ENCODE results near the gene MYO1H. TPM values are rescaled to one million over a fixed set of nuclear protein-coding genes. Genes with fewer than 3 reads are reported as not detected.

MYO1H gene
- total and polyA plus RNA-seq, 4 donors = 0.28 to 0.90 (median 0.30) TPM; not detected in 1

DNA sequence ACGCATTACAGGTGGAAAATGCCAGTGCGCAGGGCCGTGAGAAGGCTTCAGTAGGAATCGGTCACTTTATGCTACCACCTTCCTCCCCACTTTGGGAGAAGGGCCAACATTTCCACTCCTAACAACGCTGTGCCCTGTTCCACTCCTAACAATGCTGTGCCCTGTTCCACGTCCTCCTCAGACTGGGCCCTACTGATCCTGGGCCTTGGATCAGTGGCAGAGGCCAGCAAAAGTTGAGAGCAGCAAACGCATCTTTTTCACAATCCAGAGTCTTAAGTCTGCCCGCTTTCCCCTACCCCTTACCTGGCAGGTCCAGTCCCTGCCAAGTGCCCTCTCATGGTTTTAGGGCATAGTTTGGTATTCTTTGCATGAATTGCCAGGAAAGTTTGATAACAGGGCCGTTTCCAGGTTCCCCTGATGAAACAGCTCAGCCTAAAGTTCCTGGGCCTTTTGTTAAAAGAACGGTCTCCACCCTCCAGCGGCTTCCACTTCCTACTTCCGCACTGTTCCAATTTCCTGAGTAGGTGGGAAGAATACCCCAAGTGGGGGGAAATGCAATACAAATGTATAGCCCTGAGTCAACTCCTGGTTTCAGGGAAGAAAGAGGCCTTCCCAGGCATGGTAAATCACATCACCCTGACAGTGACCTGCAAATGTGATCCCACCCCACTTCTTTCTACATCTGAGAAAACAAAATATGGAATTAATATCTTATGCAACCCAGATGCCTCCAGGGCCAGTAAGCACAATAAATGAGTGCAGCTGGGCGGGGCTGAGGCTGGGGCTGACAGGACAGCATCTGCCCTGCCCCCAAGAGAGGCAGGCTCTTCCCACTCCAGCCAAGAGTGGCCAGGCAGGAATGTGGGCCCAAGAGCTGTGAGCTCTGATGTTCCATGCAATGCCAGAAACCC, 114.4 kb downstream of the MYO1H start:
- peak overlapping the region; percentile 91 for H3K27ac ChIP-seq (ENCODE audit: low read depth, low read length)
- H3K4me3 ChIP-seq (ENCODE audit: low read depth, low read length) = no peak overlapping the region
- no peaks in the 10 kb centered on the region for H3K9me3 ChIP-seq (ENCODE audit: control insufficient read depth, insufficient read depth, low read length)
- WGBS (ENCODE audit: insufficient coverage) = 66% methylated on average over 9 of the region's 13 CpGs
- H3K4me1 ChIP-seq (ENCODE audit: control insufficient read depth, insufficient read depth, low read length) = peaks cover 48% of the 10 kb centered on the region
- H3K36me3 ChIP-seq (ENCODE audit: control insufficient read depth, insufficient read depth, low read length) = peaks cover 20% of the 10 kb centered on the region
- H3K27me3 ChIP-seq (ENCODE audit: control insufficient read depth, insufficient read depth, low read length) = no peaks in the 10 kb centered on the region
- DNase-seq (ENCODE audit: low read depth in 4 of 6, low spot score in 6 of 6) = peak in 1 of 6 donors; percentile 55

- H3K4me1 ChIP-seq (ENCODE audit: control insufficient read depth, insufficient read depth, low read length) = peaks cover 50% of the 10 kb centered on the region
- WGBS (ENCODE audit: insufficient coverage) = 8% methylated on average over 14 of the region's 14 CpGs
- H3K4me3 ChIP-seq (ENCODE audit: low read depth, low read length) = no peak overlapping the region
- H3K36me3 ChIP-seq (ENCODE audit: control insufficient read depth, insufficient read depth, low read length) = peaks cover 29% of the 10 kb centered on the region
- DNase-seq (ENCODE audit: low read depth in 4 of 6, low spot score in 6 of 6) = peak in 2 of 6 donors; percentile 80 to 81
- peak overlapping the region; percentile 91 for H3K27ac ChIP-seq (ENCODE audit: low read depth, low read length)
- H3K27me3 ChIP-seq (ENCODE audit: control insufficient read depth, insufficient read depth, low read length) = no peaks in the 10 kb centered on the region
- H3K9me3 ChIP-seq (ENCODE audit: control insufficient read depth, insufficient read depth, low read length) = no peaks in the 10 kb centered on the region
These were observed 115.4 kb downstream of the MYO1H start for GRCh38 chr12:109462868-109463692.

- no CpG with 5 or more reads among the region's 5 CpGs for WGBS (ENCODE audit: insufficient coverage)
- Histone ChIP-seq H3K27ac (ENCODE audit: low read depth, low read length) (peak overlapping the region; percentile 91), H3K4me1 (ENCODE audit: control insufficient read depth, insufficient read depth, low read length) (peaks cover 46% of the 10 kb centered on the region), H3K27me3 (ENCODE audit: control insufficient read depth, insufficient read depth, low read length) (no peaks in the 10 kb centered on the region), H3K4me3 (ENCODE audit: low read depth, low read length) (no peak overlapping the region), H3K9me3 (ENCODE audit: control insufficient read depth, insufficient read depth, low read length) (no peaks in the 10 kb centered on the region), H3K36me3 (ENCODE audit: control insufficient read depth, insufficient read depth, low read length) (peaks cover 35% of the 10 kb centered on the region)
- no peak for DNase-seq (ENCODE audit: low read depth in 4 of 6, low spot score in 6 of 6)
These were observed 116.1 kb downstream of the MYO1H start for GRCh38 chr12:109463756-109464155.

DNA sequence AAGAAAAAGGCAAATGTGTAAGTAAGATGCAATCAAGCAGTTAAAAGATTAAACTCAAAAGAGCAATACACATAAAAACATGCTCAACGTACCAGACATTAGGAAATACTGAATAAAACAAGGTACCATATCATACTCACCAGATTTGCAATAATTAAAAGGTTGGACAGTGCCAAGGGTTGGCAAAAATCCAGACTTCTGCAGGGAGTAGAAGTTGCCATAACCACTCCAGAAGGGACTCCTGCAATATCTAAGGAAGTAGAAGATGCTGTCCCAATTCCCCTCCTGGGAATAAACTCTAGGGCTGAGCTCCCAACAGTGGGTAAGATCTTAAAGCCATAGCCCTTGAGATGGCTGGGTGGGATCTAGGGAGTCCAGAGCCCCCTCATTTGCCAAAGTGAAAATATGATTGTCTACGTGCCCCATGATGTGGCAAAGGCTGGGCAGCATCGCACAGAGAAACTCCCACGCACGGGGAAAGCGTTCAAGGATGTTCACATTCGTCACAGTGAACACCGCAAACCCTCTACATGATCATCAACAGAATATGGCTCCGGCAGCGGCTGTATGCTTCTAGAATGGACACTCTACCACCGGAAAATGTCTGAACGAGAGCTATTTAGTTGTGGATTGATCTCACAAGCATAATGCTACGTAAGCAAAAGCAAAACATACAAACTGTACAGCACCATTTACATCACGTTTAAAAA, 117.1 kb downstream of the MYO1H start:
- H3K36me3 ChIP-seq (ENCODE audit: control insufficient read depth, insufficient read depth, low read length) = peaks cover 43% of the 10 kb centered on the region
- H3K27ac ChIP-seq (ENCODE audit: low read depth, low read length) = no peak overlapping the region
- H3K4me3 ChIP-seq (ENCODE audit: low read depth, low read length) = no peak overlapping the region
- H3K9me3 ChIP-seq (ENCODE audit: control insufficient read depth, insufficient read depth, low read length) = no peaks in the 10 kb centered on the region
- WGBS (ENCODE audit: insufficient coverage) = 96% methylated on average over 9 of the region's 14 CpGs
- no peaks in the 10 kb centered on the region for H3K27me3 ChIP-seq (ENCODE audit: control insufficient read depth, insufficient read depth, low read length)
- peak in 2 of 6 donors; percentile 21 to 50 for DNase-seq (ENCODE audit: low read depth in 4 of 6, low spot score in 6 of 6)
- peaks cover 46% of the 10 kb centered on the region for H3K4me1 ChIP-seq (ENCODE audit: control insufficient read depth, insufficient read depth, low read length)

DNA sequence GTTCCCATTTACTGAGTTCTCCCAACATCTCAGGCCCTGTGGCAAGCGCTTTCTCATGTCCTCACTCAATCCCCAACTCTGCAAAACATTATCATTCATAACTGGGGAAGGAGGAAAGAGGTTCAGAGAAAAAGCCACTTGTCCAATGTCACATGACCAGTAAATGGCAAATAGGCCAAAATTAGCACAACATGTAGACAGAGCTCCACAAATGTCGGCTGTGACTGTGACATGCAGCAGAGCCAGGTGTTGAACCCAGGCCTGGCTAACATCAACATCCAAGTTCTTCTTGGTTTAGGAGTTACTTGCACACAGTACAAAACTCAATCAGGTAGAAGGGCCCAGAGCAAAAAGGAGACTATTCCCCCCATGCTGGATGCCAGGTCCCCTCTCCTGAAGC, 118.6 kb downstream of the MYO1H start:
- WGBS (ENCODE audit: insufficient coverage) = 90% methylated on average over 1 of the region's 2 CpGs
- no peak overlapping the region for H3K4me3 ChIP-seq (ENCODE audit: low read depth, low read length)
- H3K27me3 ChIP-seq (ENCODE audit: control insufficient read depth, insufficient read depth, low read length) = no peaks in the 10 kb centered on the region
- no peak overlapping the region for H3K27ac ChIP-seq (ENCODE audit: low read depth, low read length)
- peaks cover 32% of the 10 kb centered on the region for H3K36me3 ChIP-seq (ENCODE audit: control insufficient read depth, insufficient read depth, low read length)
- no peaks in the 10 kb centered on the region for H3K9me3 ChIP-seq (ENCODE audit: control insufficient read depth, insufficient read depth, low read length)
- H3K4me1 ChIP-seq (ENCODE audit: control insufficient read depth, insufficient read depth, low read length) = peaks cover 35% of the 10 kb centered on the region
- no peak for DNase-seq (ENCODE audit: low read depth in 4 of 6, low spot score in 6 of 6)

GRCh38 chr12:109466821-109467220, 119.1 kb downstream of the MYO1H start:
- Histone ChIP-seq H3K4me3 (ENCODE audit: low read depth, low read length) (no peak overlapping the region), H3K27ac (ENCODE audit: low read depth, low read length) (no peak overlapping the region), H3K27me3 (ENCODE audit: control insufficient read depth, insufficient read depth, low read length) (no peaks in the 10 kb centered on the region), H3K9me3 (ENCODE audit: control insufficient read depth, insufficient read depth, low read length) (no peaks in the 10 kb centered on the region), H3K4me1 (ENCODE audit: control insufficient read depth, insufficient read depth, low read length) (peaks cover 30% of the 10 kb centered on the region), H3K36me3 (ENCODE audit: control insufficient read depth, insufficient read depth, low read length) (peaks cover 29% of the 10 kb centered on the region)
- DNase-seq (ENCODE audit: low read depth in 4 of 6, low spot score in 6 of 6) = no peak
- WGBS (ENCODE audit: insufficient coverage) = 82% methylated on average over 3 of the region's 3 CpGs

- peaks cover 17% of the 10 kb centered on the region for H3K4me1 ChIP-seq (ENCODE audit: control insufficient read depth, insufficient read depth, low read length)
- no peaks in the 10 kb centered on the region for H3K27me3 ChIP-seq (ENCODE audit: control insufficient read depth, insufficient read depth, low read length)
- peaks cover 29% of the 10 kb centered on the region for H3K36me3 ChIP-seq (ENCODE audit: control insufficient read depth, insufficient read depth, low read length)
- H3K27ac ChIP-seq (ENCODE audit: low read depth, low read length) = no peak overlapping the region
- no peak overlapping the region for H3K4me3 ChIP-seq (ENCODE audit: low read depth, low read length)
- no peak for DNase-seq (ENCODE audit: low read depth in 4 of 6, low spot score in 6 of 6)
- 58% methylated on average over 4 of the region's 8 CpGs for WGBS (ENCODE audit: insufficient coverage)
- H3K9me3 ChIP-seq (ENCODE audit: control insufficient read depth, insufficient read depth, low read length) = no peaks in the 10 kb centered on the region
These were observed 120.4 kb downstream of the MYO1H start for GRCh38 chr12:109467978-109468676.

DNA sequence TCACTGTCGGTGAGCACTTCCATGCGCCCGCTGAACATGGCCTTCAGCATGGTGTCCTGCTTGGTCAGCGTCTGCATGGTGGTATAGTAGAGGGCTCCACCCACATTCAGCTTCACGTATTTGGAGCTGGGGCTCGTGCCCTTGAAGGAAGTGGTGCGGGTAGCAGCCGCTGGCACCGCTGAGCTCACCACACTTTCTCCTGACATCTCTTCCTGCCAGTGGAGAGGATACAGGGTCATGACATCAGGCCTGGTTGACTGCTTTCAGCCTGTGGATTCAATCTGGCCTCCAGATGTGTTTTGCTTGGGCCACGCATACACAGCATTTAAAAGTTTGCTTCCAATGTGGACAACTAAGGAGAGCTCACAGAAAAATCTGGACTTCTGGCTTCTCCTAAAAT, 121.8 kb downstream of the MYO1H start:
- Histone ChIP-seq H3K27me3 (ENCODE audit: control insufficient read depth, insufficient read depth, low read length) (no peaks in the 10 kb centered on the region), H3K4me3 (ENCODE audit: low read depth, low read length) (no peak overlapping the region), H3K4me1 (ENCODE audit: control insufficient read depth, insufficient read depth, low read length) (peaks cover 5% of the 10 kb centered on the region), H3K27ac (ENCODE audit: low read depth, low read length) (peak overlapping the region; percentile 29), H3K36me3 (ENCODE audit: control insufficient read depth, insufficient read depth, low read length) (peaks cover 34% of the 10 kb centered on the region), H3K9me3 (ENCODE audit: control insufficient read depth, insufficient read depth, low read length) (no peaks in the 10 kb centered on the region)
- DNase-seq (ENCODE audit: low read depth in 4 of 6, low spot score in 6 of 6) = no peak
- WGBS (ENCODE audit: insufficient coverage) = 85% methylated on average over 10 of the region's 10 CpGs

- DNase-seq (ENCODE audit: low read depth in 4 of 6, low spot score in 6 of 6) = no peak
- no peak overlapping the region for H3K27ac ChIP-seq (ENCODE audit: low read depth, low read length)
- WGBS (ENCODE audit: insufficient coverage) = 100% methylated on average over 1 of the region's 3 CpGs
- H3K9me3 ChIP-seq (ENCODE audit: control insufficient read depth, insufficient read depth, low read length) = no peaks in the 10 kb centered on the region
- H3K27me3 ChIP-seq (ENCODE audit: control insufficient read depth, insufficient read depth, low read length) = no peaks in the 10 kb centered on the region
- H3K36me3 ChIP-seq (ENCODE audit: control insufficient read depth, insufficient read depth, low read length) = peaks cover 22% of the 10 kb centered on the region
- no peak overlapping the region for H3K4me3 ChIP-seq (ENCODE audit: low read depth, low read length)
- peaks cover 5% of the 10 kb centered on the region for H3K4me1 ChIP-seq (ENCODE audit: control insufficient read depth, insufficient read depth, low read length)
These were observed 125.3 kb downstream of the MYO1H start for GRCh38 chr12:109473006-109473405.
